HepG2 (cell line): ENCODE measurements around the gene AGPAT2. TPM values are rescaled to one million over a fixed set of nuclear protein-coding genes. Genes with fewer than 3 reads are reported as not detected.
A peak's percentile ranks its signal among the peaks of the same experiment; 100 is the strongest.

Experiments
- ATAC-seq: fragments of 200-7000 bp; cut with Tn5 transposase; 3 replicates; pipeline ENCODE4 v1.9.1; 2020; ENCODE audit warnings: mild to moderate bottlenecking, moderate library complexity
- BruUV-seq: library from RNA; stranded (reverse); fragments of 400-500 nt; replicated peaks from 2 replicates; lab custom pipeline; 2021; lab: Mats Ljungman, UMichigan
- CTCF ChIA-PET: fragments of 300-600 bp; formaldehyde crosslinking; extraction: SDS; loops from one replicate; lab custom pipeline; 2021; ENCODE audit warnings: low total read pairs, inconsistent platforms, low intra/inter-chr PET ratio; lab: Yijun Ruan, JAX
- POLR2A ChIA-PET: fragments of 350-600 bp; sonication (Branson Sonifier 250); formaldehyde crosslinking; loops from one replicate; lab custom pipeline; 2020; ENCODE audit warnings: antibody characterized with exemption, inconsistent platforms; lab: Yijun Ruan, JAX
- DNase-seq: peaks from one replicate; pipeline ENCODE4 v3.0.0-alpha.2; 2015; ENCODE audit warnings: low spot score
- FAIRE-seq: peaks from 3 replicates; lab custom pipeline; 2011; peaks lifted over from hg19 to GRCh38; lab: Jason Lieb, UNC
- H2AFZ ChIP-seq: one replicate; pipeline ENCODE4 v1.6.1; 2011; ENCODE audit warnings: low read length, inconsistent platforms
- H3K27ac ChIP-seq: fragments of 300-600 bp; 3 replicates; pipeline ENCODE4 v1.8.0; 2011; ENCODE audit warnings: mixed run types, mild to moderate bottlenecking, mixed read lengths, low read length, inconsistent platforms; ENCODE audit not compliant: insufficient read depth; ENCODE audit errors: extremely low read length
- H3K27me3 ChIP-seq, 2 experiments: fragments of 200-600 bp in 1 of 2; 2 replicates in 1 of 2; 3 replicates in 1 of 2; pipeline versions ENCODE4 v1.6.0 to v1.8.0; 2011; ENCODE audit warnings: low read length in 2 of 2, mild to moderate bottlenecking in 2 of 2, moderate library complexity in 2 of 2, inconsistent platforms in 1 of 2; ENCODE audit not compliant: insufficient read depth in 2 of 2, control insufficient read depth in 1 of 2
- H3K36me3 ChIP-seq, 2 experiments: fragments of 200-600 bp in 1 of 2; replicated peaks in 1 of 2; 2 replicates in 1 of 2; 3 replicates in 1 of 2; pipeline versions ENCODE4 v1.5.1 to v1.8.0; 2011; ENCODE audit warnings: low read length in 2 of 2, inconsistent platforms in 1 of 2; ENCODE audit not compliant: insufficient read depth in 2 of 2, control insufficient read depth in 1 of 2
- H3K4me1 ChIP-seq: 2 replicates; pipeline ENCODE4 v1.5.1; 2012; ENCODE audit warnings: low read length, inconsistent platforms; ENCODE audit not compliant: insufficient read depth
- H3K4me2 ChIP-seq: 2 replicates; pipeline ENCODE4 v1.6.0; 2011; ENCODE audit warnings: low read depth, low read length, inconsistent platforms
- H3K4me3 ChIP-seq, 3 experiments: fragments of 200-600 bp in 1 of 3; sonication (generic), shearing (Covaris generic) in 1 of 3; replicated peaks in 1 of 3; 2 replicates each; pipeline ENCODE4 v1.5.1; 2011 to 2016; ENCODE audit warnings: low read length in 3 of 3, inconsistent platforms in 2 of 3, low read depth in 2 of 3, mild to moderate bottlenecking in 2 of 3, control low read depth in 1 of 3, mixed read lengths in 1 of 3; ENCODE audit not compliant: insufficient read depth in 1 of 3
- H3K79me2 ChIP-seq: one replicate; pipeline ENCODE4 v1.6.1; 2011; ENCODE audit warnings: low read length, inconsistent platforms; ENCODE audit not compliant: insufficient read depth
- H3K9ac ChIP-seq: 2 replicates; pipeline ENCODE4 v1.6.0; 2011; ENCODE audit warnings: mild to moderate bottlenecking, low read depth, low read length, inconsistent platforms; ENCODE audit not compliant: insufficient read depth
- H3K9me3 ChIP-seq: 2 replicates; pipeline ENCODE4 v1.5.1; 2012; ENCODE audit warnings: mild to moderate bottlenecking, low read length
- H4K20me1 ChIP-seq: 2 replicates; pipeline ENCODE4 v1.6.0; 2011; ENCODE audit warnings: inconsistent platforms, mild to moderate bottlenecking, low read length, moderate library complexity; ENCODE audit not compliant: insufficient read depth
- ARNT2 ChIP-seq: sonication (generic); formaldehyde crosslinking; IDR thresholded peaks from 2 replicates; pipeline ENCODE4 v1.8.0; 2022; ENCODE audit warnings: mild to moderate bottlenecking, low read depth, missing genetic modification reagents, moderate library complexity
- BORCS8-MEF2B ChIP-seq: sonication (generic); formaldehyde crosslinking; IDR thresholded peaks from 2 replicates; pipeline ENCODE4 v1.8.0; 2022; ENCODE audit warnings: mild to moderate bottlenecking, missing genetic modification reagents
- CCDC6 ChIP-seq: sonication (generic); formaldehyde crosslinking; IDR thresholded peaks from 2 replicates; pipeline ENCODE4 v1.8.1; 2022; ENCODE audit warnings: mild to moderate bottlenecking, missing genetic modification reagents, moderate library complexity
- ELF1 ChIP-seq: sonication (generic); formaldehyde crosslinking; IDR thresholded peaks from 2 replicates; pipeline ENCODE4 v1.4.0; 2020; ENCODE audit warnings: missing genetic modification reagents
- MYC ChIP-seq: sonication (generic); formaldehyde crosslinking; IDR thresholded peaks from 2 replicates; pipeline ENCODE4 v1.9.0; 2021; ENCODE audit warnings: missing genetic modification reagents, borderline replicate concordance
- RCOR2 ChIP-seq: IDR thresholded peaks from 2 replicates; pipeline ENCODE4 v1.6.1; 2016; ENCODE audit warnings: missing biosample characterization, missing genetic modification reagents
- ZBTB7A ChIP-seq: sonication (generic); formaldehyde crosslinking; IDR thresholded peaks from 2 replicates; pipeline ENCODE4 v1.8.0; 2022; ENCODE audit warnings: mild to moderate bottlenecking, missing genetic modification reagents
- WGBS: methylation state at CpG from one replicate; pipeline ENCODE4 v1.1.6; 2017; ENCODE audit warnings: low lambda C conversion rate; 5-methylcytosine and 5-hydroxymethylcytosine counted together
- in situ Hi-C: cut with HindIII; loops from 2 replicates; pipeline ENCODE4 v1.10.0; 2017; ENCODE audit warnings: low pct_unique_long_range_greater_than_20kb; ENCODE audit not compliant: extremely low pct_ligation_motif_present
- intact Hi-C: fragments of 100-400 bp; cut with micrococcal nuclease; formaldehyde crosslinking; loops from one replicate; pipeline ENCODE4 v1.10.0; 2022; ENCODE audit not compliant: unreplicated experiment
- polyA plus RNA-seq, 8 experiments: library from polyadenylated mRNA; depleted of rRNA in 3 of 8; stranded (reverse) in 7 of 8; unstranded in 1 of 8; fragments of >200 nt; fragmentation: Illumina TruSeq in 4 of 8; extraction: Trizol in 4 of 8; gene quantifications; 2 replicates each; pipeline versions ENCODE4 v1.2.1 to v1.2.3, GENCODE V29; 2011 to 2016; ENCODE audit warnings: low read depth in 4 of 8, missing spikeins in 1 of 8, mixed read lengths in 1 of 8; ENCODE audit not compliant: insufficient read depth in 1 of 8
- total RNA-seq, 5 experiments: library from RNA; depleted of rRNA; stranded (reverse); fragments of >200 nt; fragmentation: Illumina TruSeq; extraction: Trizol; gene quantifications; 2 replicates each; pipeline ENCODE4 v1.2.3, GENCODE V29; 2016; ENCODE audit warnings: low read depth in 1 of 5
- TF ChIP-seq, protein P1 (sequence below): sonication (generic); formaldehyde crosslinking; IDR thresholded peaks from 2 replicates; pipeline ENCODE4 v1.5.1; 2020; ENCODE audit warnings: missing genetic modification reagents, mild to moderate bottlenecking, borderline replicate concordance
- TF ChIP-seq, protein P2 (sequence below): sonication (generic); formaldehyde crosslinking; IDR thresholded peaks from 2 replicates; pipeline ENCODE4 v1.4.0; 2020; ENCODE audit warnings: mild to moderate bottlenecking, missing genetic modification reagents

AGPAT2 gene
- total and polyA plus RNA-seq, 2 of the 13 experiments (the other 11 are each of a cell fraction or from before 2014, with no cell fraction given), result 3.9 to 25.8 TPM

DNA sequence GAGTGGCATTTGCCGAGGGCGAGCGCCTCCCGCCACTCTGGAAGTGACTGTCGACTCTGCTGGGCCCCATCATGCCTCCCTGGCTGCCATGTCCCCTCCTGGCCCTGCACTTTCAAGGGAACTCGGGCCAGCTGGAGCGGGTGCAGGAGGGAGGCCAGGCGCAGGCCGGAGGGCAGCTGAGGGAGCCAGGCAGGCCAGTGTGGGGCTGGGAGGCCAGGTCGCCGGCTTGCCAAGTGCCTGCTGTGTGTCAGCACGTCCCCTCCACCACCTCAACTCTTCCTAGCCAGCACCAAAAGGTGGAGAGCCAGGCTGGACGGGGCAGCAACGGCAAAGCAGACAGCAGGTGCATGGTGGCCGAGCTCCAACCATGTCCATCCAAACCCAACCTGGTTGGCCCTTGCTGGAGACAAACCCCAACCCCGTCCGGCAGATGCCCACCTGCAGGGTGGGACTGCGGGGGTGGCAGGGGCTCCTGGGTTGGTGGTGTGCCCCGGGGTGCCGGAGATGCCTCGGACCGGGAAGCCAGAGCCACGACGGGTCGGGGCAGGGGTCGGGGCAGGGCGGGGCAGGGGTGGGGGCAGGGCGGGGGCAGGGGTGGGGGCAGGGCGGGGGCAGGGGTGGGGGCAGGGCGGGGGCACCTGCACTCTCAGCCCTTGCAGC, 61.1 kb downstream of the AGPAT2 start:
- Histone ChIP-seq H2AFZ (no peak overlapping the region), H3K36me3 (no peaks in the 10 kb centered on the region), H3K4me2 (peak overlapping the region; percentile 45), H3K9ac (no peak overlapping the region), H3K9me3 (no peaks in the 10 kb centered on the region), H3K4me1 (peaks cover 46% of the 10 kb centered on the region), H4K20me1 (peaks cover 34% of the 10 kb centered on the region; the same call in 1 of the 2 replicates), H3K27ac (no peak overlapping the region), H3K27me3 (peaks cover 37 to 82% of the 10 kb centered on the region in 2 experiments; a peak in 4 of 5 replicates), H3K4me3 (peak overlapping the region in 1 of 3 experiments; percentile 25; a peak in 1 of 6 replicates), H3K79me2 (no peaks in the 10 kb centered on the region)
- intact Hi-C loops (loop anchor here (5.0 kb wide), 1 partner anchor 379 kb away; the partner anchor contains the start of gene QSOX2), in situ Hi-C loops (loop anchor here (5.0 to 25.0 kb wide), 2 partner anchors 134 to 289 kb away; partner anchors contain the start of gene GPSM1)
- DNase-seq (no peak), FAIRE-seq (no peak), ATAC-seq (peak; percentile 2)
- TF ChIP-seq, protein P1, sequence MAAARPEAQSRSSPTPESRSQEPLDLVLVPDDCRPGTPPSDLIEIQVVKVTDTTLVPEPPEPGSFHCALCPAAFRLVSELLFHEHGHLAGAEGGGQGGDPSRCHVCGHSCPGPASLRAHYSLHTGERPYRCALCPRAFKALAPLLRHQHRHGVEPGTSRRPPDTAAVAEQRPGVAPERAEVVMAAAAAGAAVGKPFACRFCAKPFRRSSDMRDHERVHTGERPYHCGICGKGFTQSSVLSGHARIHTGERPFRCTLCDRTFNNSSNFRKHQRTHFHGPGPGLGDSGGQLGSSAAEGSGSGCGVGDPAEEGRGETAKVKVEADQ (CRISPR knock-in tag), result 0 out of 2 replicates have a peak, but pooled peaks have one; percentile 5
- TF ChIP-seq ARNT2 (CRISPR knock-in tag) (no peak), CCDC6 (CRISPR knock-in tag) (peak; percentile 20; the same call in 1 of the 2 replicates), BORCS8-MEF2B (CRISPR knock-in tag) (0 out of 2 replicates have a peak, but pooled peaks have one; percentile 5), RCOR2 (CRISPR knock-in tag) (no peak), ELF1 (no peak), ZBTB7A (CRISPR knock-in tag) (0 out of 2 replicates have a peak, but pooled peaks have one; percentile 9), MYC (CRISPR knock-in tag) (peak; percentile 28; the same call in 1 of the 2 replicates)
- TF ChIP-seq, protein P2, sequence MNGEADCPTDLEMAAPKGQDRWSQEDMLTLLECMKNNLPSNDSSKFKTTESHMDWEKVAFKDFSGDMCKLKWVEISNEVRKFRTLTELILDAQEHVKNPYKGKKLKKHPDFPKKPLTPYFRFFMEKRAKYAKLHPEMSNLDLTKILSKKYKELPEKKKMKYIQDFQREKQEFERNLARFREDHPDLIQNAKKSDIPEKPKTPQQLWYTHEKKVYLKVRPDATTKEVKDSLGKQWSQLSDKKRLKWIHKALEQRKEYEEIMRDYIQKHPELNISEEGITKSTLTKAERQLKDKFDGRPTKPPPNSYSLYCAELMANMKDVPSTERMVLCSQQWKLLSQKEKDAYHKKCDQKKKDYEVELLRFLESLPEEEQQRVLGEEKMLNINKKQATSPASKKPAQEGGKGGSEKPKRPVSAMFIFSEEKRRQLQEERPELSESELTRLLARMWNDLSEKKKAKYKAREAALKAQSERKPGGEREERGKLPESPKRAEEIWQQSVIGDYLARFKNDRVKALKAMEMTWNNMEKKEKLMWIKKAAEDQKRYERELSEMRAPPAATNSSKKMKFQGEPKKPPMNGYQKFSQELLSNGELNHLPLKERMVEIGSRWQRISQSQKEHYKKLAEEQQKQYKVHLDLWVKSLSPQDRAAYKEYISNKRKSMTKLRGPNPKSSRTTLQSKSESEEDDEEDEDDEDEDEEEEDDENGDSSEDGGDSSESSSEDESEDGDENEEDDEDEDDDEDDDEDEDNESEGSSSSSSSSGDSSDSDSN (CRISPR knock-in tag), result 0 out of 2 replicates have a peak, but pooled peaks have one; percentile 8
- ChIA-PET CTCF (interaction anchor here (0.9 kb wide), 1 partner anchor 141 kb away, joined by 3 read pairs; no protein-coding TSS in a partner anchor), POLR2A (interaction anchor here (1.0 to 2.6 kb wide), 4 partner anchors 71 to 141 kb away, joined by 3 to 25 read pairs (median 5); no protein-coding TSS in a partner anchor)
- no TSS peak for BruUV-seq
- WGBS, result no CpG with 5 or more reads among the region's 30 CpGs
